GM15510 (cell line): ENCODE results near the gene RPL28.

Experiments
- POLR2A ChIP-seq: IDR thresholded peaks from 3 replicates; pipeline ENCODE4 v1.6.1; 2011; ENCODE audit warnings: borderline replicate concordance; ENCODE audit not compliant: insufficient read length; ENCODE audit errors: extremely low read depth

The RPL28 gene

GRCh38 chr19:55365245-55365644 is 20.5 kb upstream of the RPL28 start:
- no peak for TF ChIP-seq POLR2A

- TF ChIP-seq POLR2A = no peak
Measured at GRCh38 chr19:55365964-55366363, 19.8 kb upstream of the RPL28 start.

- TF ChIP-seq POLR2A = no peak
Measured at GRCh38 chr19:55366790-55367189, 18.9 kb upstream of the RPL28 start.

GRCh38 chr19:55368106-55368505 is 17.6 kb upstream of the RPL28 start:
- TF ChIP-seq POLR2A = no peak

GRCh38 chr19:55368701-55369563 is 16.8 kb upstream of the RPL28 start:
- TF ChIP-seq POLR2A = no peak

- no peak for TF ChIP-seq POLR2A
Measured at GRCh38 chr19:55369653-55370304, 16.0 kb upstream of the RPL28 start.

- TF ChIP-seq POLR2A = no peak
Measured at GRCh38 chr19:55370305-55370988, 15.3 kb upstream of the RPL28 start, which contains the start of gene IL11. Gene IL11, minus strand, starts transcription at chr19:55370463. Its CDS starts 153 bp downstream, at chr19:55370310.

GRCh38 chr19:55372316-55373081 is 13.2 kb upstream of the RPL28 start:
- TF ChIP-seq POLR2A = no peak

- no peak for TF ChIP-seq POLR2A
Measured at GRCh38 chr19:55373306-55373992, 12.3 kb upstream of the RPL28 start.

- TF ChIP-seq POLR2A = no peak
Measured at GRCh38 chr19:55373993-55374757, 11.6 kb upstream of the RPL28 start.

- TF ChIP-seq POLR2A = no peak
Measured at GRCh38 chr19:55376241-55376933, 9.3 kb upstream of the RPL28 start, which contains the start of gene TMEM190. Gene TMEM190, plus strand, starts transcription at chr19:55376826. Its CDS starts 28 bp downstream, at chr19:55376854.

GRCh38 chr19:55377356-55378131 is 8.2 kb upstream of the RPL28 start:
- TF ChIP-seq POLR2A = no peak
